Measurements from ENCODE around the gene VPS13C.

- TF ChIP-seq CTCF (IDR thresholded peaks at IDR 0.05) (no peak), ZFX (IDR thresholded peaks at IDR 0.05; ENCODE audit: borderline replicate concordance) (no peak)
Observed at GRCh38 chr15:62088353-62088693, 28.1 kb upstream of the VPS13C start.

Data from 22Rv1 (cell line).